GM21515 (cell line): ENCODE results near the gene ACR.

Experiments used
- ATAC-seq: cut with Tn5 transposase; IDR thresholded peaks from one replicate; pipeline ENCODE4 v1.9.1; 2021; ENCODE audit not compliant: unreplicated experiment

The ACR gene

DNA sequence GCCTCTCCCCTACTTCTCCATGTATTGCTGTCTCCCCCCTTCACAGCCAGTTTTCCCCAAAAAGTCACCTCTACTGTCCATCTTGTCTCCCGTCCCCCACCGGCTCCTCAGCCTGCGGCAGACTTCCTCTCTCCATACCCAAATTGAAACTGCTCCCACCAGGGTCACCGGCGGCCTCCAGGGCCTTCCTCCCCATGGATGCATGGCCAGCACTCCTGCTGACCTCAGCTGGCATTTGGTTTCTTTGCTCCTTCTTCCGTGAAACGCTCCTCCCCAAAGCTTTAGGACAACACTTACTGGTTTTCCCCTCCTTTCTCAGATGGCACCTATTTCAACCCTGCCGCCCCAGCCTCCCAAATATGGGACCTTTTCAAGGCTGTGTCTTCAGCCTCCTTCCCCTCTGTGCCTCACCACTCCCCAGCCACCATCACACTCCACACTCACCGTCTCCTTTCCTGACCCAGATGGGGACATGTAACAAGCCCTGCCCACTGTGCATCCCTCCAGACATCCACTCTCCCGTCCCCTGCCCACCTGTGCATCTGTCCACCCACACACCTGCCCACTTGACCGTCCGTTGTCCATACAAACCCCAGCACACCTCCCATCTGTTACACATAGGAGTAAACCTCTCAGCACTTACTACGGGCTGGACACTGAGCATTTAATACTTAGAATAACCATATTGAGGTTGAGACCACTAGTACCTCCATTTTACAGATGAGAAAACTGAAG, 21.5 kb upstream of the ACR start:
- ATAC-seq = no peak

GRCh38 chr22:50717709-50718351, 20.2 kb upstream of the ACR start:
- ATAC-seq = no peak

DNA sequence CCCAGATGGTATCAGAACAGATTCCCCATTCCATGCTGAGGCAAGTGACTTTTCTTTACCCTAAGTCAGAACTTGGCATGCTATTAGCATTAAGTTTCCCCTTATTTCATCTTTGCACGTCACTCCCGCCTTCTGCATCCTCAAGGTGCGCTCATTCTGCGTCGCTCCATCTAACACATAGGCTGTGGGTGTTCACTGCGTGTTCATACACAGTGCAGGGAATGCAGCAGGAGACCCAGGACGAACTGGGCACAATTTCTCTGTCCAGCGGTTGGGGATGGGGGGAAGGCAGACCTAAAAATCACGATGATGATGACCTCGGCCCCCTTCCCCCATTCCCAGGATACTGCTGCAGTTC, 19.7 kb upstream of the ACR start:
- ATAC-seq = no peak

GRCh38 chr22:50719814-50720300, 18.1 kb upstream of the ACR start:
- ATAC-seq = no peak

DNA sequence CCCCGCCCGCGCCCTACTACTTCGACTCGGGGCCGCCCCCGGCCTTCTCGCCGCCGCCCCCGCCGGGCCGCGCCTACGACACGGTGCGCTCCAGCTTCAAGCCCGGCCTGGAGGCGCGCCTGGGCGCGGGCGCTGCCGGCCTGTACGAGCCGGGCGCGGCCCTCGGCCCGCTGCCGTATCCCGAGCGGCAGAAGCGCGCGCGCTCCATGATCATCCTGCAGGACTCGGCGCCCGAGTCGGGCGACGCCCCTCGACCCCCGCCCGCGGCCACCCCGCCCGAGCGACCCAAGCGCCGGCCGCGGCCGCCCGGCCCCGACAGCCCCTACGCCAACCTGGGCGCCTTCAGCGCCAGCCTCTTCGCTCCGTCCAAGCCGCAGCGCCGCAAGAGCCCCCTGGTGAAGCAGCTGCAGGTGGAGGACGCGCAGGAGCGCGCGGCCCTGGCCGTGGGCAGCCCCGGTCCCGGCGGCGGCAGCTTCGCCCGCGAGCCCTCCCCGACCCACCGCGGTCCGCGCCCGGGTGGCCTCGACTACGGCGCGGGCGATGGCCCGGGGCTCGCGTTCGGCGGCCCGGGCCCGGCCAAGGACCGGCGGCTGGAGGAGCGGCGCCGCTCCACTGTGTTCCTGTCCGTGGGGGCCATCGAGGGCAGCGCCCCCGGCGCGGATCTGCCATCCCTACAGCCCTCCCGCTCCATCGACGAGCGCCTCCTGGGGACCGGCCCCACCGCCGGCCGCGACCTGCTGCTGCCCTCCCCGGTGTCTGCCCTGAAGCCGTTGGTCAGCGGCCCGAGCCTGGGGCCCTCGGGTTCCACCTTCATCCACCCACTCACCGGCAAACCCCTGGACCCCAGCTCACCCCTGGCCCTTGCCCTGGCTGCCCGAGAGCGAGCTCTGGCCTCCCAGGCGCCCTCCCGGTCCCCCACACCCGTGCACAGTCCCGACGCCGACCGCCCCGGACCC, 17.4 kb upstream of the ACR start:
- ATAC-seq = no peak

DNA sequence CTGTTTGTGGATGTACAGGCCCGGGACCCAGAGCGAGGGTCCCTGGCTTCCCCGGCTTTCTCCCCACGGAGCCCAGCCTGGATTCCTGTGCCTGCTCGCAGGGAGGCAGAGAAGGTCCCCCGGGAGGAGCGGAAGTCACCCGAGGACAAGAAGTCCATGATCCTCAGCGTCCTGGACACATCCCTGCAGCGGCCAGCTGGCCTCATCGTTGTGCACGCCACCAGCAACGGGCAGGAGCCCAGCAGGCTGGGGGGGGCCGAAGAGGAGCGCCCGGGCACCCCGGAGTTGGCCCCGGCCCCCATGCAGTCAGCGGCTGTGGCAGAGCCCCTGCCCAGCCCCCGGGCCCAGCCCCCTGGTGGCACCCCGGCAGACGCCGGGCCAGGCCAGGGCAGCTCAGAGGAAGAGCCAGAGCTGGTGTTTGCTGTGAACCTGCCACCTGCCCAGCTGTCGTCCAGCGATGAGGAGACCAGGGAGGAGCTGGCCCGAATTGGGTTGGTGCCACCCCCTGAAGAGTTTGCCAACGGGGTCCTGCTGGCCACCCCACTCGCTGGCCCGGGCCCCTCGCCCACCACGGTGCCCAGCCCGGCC, 16.7 kb upstream of the ACR start:
- ATAC-seq = no peak

DNA sequence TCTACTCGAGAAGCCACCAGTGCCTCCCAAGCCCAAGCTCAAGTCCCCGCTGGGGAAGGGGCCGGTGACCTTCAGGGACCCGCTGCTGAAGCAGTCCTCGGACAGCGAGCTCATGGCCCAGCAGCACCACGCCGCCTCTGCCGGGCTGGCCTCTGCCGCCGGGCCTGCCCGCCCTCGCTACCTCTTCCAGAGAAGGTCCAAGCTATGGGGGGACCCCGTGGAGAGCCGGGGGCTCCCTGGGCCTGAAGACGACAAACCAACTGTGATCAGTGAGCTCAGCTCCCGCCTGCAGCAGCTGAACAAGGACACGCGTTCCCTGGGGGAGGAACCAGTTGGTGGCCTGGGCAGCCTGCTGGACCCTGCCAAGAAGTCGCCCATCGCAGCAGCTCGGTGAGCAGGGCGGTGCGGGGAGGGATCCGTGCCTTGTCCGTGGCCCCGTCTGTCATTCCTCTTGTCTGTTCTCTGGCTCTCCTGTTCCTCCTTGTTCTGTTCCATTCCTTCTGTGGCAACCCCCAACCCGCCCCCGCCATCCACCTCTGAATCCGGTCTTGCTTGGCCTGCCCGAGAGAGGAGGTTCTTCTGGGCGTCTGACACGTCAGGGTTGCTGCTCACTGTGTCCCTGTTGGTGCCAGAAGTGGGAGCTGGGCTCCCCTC, 15.8 kb upstream of the ACR start:
- no peak for ATAC-seq

GRCh38 chr22:50722716-50723428, 15.1 kb upstream of the ACR start:
- no peak for ATAC-seq

- ATAC-seq = no peak
Observed at GRCh38 chr22:50723991-50724390, 14.0 kb upstream of the ACR start.

DNA sequence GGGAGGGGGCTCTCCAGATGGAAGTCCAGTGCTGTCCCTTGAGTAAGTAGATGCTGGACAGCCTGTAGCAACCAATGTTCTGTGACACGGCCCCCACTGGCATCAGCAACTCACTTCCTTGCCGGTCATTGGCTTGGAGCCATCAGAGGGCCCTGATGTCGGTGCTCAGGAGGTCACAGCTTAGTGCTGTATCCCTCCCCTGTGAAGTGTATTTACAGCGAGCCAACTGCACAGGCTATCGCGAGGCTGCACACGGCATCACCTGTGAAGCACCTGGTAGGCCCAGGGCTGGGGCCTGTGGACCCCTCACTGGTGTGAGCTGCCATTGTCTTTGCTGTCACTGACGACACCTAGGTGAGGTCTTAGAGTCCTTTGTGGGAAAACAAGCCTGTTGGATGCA, 13.4 kb upstream of the ACR start:
- ATAC-seq = no peak

DNA sequence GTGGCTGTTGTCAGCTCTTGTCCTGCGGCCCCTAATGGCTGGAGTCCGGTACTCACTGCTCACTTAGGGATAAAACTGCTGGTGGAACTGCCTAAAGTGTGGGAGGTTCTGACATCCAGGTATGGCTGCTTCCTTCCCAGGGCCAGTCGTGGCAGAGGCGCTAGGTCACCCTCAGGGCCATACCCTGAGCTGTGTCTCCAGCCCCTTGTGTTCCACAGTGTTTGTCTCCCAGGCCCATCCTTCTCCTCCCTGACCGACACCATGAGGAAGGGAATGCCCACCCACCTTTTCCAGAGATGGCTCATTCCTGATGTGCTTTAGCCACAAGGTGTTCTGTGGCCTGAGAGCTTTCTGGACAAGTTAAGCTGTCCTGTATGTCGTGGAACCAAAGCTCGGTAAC, 12.4 kb upstream of the ACR start:
- no peak for ATAC-seq

- ATAC-seq = no peak
Observed at GRCh38 chr22:50726643-50727340, 11.2 kb upstream of the ACR start.

DNA sequence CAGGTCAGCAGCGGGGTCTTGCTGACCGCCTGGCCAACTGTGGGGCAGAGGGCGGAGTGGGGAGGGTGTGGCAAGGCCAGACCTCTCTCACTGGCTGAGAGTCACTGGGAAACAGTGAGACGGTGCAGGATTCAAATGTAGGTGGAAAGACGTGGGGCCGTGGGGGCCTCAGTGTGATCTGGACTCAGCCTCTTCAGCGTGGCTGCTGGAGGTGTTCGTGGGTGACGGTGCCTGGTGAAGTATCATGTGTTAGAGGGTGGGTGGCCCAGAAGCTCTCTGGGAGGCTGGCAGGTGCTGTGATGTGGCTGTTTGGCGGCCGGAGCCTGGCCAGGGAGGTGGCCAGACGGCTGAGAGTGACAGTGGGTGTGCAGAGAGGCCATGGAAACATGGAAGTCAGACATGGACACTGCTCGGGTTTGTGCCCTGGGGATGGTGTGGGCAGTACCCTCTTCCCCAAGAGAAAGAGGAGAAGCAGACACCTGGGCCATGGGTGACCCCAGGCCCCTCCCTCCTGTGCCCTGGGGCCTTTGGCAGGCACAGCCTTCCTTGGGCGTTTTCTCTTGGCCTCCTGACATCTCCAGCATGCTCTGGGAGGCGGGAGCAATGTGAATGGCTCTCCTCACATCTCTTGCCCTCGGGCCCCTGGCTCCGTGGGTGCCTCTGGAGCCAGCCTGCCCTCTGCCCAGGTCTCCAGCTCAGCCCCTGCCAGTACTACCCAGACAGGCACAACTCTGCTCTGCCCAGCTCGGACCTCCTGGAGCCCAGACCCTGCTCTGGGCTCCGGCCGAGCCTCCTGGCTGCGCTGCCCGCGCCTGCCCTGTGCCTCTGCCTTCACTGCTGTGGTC, 10.1 kb upstream of the ACR start:
- ATAC-seq = no peak

GRCh38 chr22:50728523-50728931, 9.5 kb upstream of the ACR start:
- no peak for ATAC-seq

- no peak for ATAC-seq
Observed at GRCh38 chr22:50729391-50730012, 8.5 kb upstream of the ACR start.

DNA sequence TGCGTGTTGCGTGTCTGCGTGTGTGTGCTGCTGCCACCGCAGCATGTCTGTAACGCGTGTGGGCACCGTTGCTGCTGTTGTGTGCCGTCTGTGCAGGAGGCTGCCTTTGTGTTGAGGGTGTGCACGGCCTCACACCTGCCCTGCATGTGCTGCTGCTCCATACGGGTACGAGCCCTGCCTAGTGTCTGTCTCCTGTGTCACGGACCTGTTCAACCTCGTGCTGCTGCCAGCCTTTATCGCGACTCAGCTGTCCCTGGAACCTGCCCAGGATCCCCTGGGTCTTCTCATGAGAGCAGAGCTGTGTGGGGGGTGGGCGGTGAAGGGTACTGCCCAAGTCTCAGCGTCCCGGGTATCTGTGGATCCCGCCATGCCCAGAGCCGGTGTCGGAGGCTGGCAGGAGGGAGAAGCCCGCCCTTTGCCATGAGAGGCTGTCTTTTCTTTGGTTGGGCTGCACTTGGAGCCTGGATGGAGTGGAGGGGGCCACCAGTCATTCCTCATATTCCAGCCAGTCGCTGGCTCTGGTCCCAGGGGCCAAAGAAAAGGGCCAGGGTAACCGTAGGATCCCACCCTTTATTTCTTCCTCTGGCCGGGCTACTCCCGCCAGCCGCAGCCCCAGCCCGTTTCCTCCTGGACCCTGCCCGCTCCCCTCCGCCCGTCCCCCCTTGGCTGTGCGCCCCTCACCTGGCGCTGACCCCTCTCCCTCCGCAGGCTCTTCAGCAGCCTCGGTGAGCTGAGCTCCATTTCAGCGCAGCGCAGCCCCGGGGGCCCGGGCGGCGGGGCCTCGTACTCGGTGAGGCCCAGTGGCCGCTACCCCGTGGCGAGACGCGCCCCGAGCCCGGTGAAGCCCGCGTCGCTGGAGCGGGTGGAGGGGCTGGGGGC, 7.8 kb upstream of the ACR start:
- no peak for ATAC-seq
